Upper lobe of right lung (tissue), 1 donor: ENCODE results near the gene GBA2. TPM values are rescaled to one million over a fixed set of nuclear protein-coding genes. Genes with fewer than 3 reads are reported as not detected.

Experiments used
- ATAC-seq: fragments of 200-7000 bp; cut with Tn5 transposase; one replicate; pipeline ENCODE4 v1.9.1; 2020; ENCODE audit warnings: mild to moderate bottlenecking, moderate library complexity
- DNase-seq: peaks from one replicate; pipeline ENCODE4 v3.0.0-alpha.2; 2020
- H3K27ac ChIP-seq: fragments of 200-600 bp; one replicate; pipeline ENCODE4 v1.8.0; 2022
- H3K27me3 ChIP-seq: fragments of 200-600 bp; one replicate; pipeline ENCODE4 v1.8.0; 2022; ENCODE audit warnings: mild to moderate bottlenecking
- H3K36me3 ChIP-seq: fragments of 200-600 bp; one replicate; pipeline ENCODE4 v1.8.0; 2022
- H3K4me1 ChIP-seq: fragments of 200-600 bp; one replicate; pipeline ENCODE4 v1.8.0; 2022
- H3K4me3 ChIP-seq: fragments of 200-600 bp; one replicate; pipeline ENCODE4 v1.8.0; 2022; ENCODE audit warnings: mild to moderate bottlenecking
- H3K9me3 ChIP-seq: fragments of 200-600 bp; one replicate; pipeline ENCODE4 v1.8.0; 2022
- intact Hi-C: fragments of 100-400 bp; cut with DNase I; formaldehyde crosslinking; loops from one replicate; pipeline ENCODE4 v1.11.0; 2022
- total RNA-seq: library from RNA; stranded (reverse); fragmentation: NEBNext Ultra II Directional; extraction: Animal tissue kit (Norgen Biotek cat#: 25700); gene quantifications from one replicate; pipeline ENCODE4 v1.2.1, GENCODE V29; 2021
- TF ChIP-seq, protein P1 (sequence below): fragments of 200-600 bp; IDR thresholded peaks from one replicate; pipeline ENCODE4 v1.8.0; 2022; ENCODE audit warnings: antibody characterized with exemption
- donor health status: DM: no; HTN: yes; CAD: no; lungs with severe emphysema.

Gene GBA2
- total RNA-seq, 1 donor from 2014 or later: 99.1 TPM

DNA sequence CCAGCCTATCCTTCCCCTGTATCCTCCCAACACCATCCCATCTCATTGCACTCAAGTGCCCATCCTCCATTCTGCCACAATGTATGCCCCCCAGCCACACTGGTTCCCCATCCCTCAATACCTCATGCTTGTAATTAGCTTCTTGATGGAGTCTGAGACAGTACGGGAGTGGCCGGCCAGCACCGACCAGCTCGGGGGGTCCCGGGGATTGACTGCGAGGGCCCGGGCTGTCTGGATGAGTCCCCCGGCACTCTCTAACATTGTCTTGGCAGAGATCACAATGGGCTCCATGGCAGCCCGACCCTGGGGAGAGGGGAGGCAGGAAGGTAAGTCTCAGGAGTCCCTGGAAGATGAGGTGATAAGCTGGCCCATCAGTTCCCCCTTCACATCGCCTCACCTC lies 42.1 kb downstream of the GBA2 start:
- Histone ChIP-seq H3K27ac (no peak overlapping the region), H3K4me3 (no peak overlapping the region), H3K27me3 (no peaks in the 10 kb centered on the region), H3K9me3 (no peaks in the 10 kb centered on the region), H3K4me1 (no peaks in the 10 kb centered on the region), H3K36me3 (peaks cover 100% of the 10 kb centered on the region)
- intact Hi-C loops: no loop called here
- ATAC-seq: no peak
- no peak for DNase-seq
- TF ChIP-seq, protein P1, sequence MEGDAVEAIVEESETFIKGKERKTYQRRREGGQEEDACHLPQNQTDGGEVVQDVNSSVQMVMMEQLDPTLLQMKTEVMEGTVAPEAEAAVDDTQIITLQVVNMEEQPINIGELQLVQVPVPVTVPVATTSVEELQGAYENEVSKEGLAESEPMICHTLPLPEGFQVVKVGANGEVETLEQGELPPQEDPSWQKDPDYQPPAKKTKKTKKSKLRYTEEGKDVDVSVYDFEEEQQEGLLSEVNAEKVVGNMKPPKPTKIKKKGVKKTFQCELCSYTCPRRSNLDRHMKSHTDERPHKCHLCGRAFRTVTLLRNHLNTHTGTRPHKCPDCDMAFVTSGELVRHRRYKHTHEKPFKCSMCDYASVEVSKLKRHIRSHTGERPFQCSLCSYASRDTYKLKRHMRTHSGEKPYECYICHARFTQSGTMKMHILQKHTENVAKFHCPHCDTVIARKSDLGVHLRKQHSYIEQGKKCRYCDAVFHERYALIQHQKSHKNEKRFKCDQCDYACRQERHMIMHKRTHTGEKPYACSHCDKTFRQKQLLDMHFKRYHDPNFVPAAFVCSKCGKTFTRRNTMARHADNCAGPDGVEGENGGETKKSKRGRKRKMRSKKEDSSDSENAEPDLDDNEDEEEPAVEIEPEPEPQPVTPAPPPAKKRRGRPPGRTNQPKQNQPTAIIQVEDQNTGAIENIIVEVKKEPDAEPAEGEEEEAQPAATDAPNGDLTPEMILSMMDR: no peak

DNA sequence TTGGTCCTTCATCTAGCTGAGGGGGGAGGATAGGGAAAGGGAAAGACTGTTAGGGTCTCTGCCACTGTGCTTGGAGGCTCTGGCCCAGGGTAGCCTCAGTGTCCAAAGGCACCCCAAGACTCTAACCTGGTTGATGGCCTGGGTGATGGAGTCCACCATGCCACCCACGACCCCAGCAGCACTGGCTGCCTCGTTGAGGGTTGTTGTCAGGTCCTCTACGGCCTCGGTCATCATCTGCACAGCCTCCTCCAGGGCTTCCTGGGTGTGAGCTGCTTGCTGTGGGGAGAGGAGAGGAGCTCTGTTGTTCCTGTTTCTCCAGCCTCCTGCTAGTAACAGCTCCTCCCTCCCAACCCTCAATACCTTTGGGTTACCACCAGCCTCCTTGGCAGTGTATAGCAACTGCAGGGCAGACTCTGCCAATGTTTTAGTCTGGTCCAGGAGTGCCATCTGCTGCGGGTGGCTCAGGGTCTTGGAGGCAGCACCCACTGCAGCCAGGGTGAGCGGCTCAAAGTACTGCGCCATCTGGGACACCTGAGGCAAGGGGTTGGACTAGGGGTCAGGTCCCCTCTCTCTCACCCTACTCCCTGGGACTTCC lies 43.1 kb downstream of the GBA2 start:
- no peak overlapping the region for H3K4me3 ChIP-seq
- no peaks in the 10 kb centered on the region for H3K9me3 ChIP-seq
- H3K4me1 ChIP-seq: no peaks in the 10 kb centered on the region
- H3K27me3 ChIP-seq: no peaks in the 10 kb centered on the region
- intact Hi-C loops: no loop called here
- ATAC-seq (no peak), DNase-seq (no peak)
- H3K27ac ChIP-seq: no peak overlapping the region
- TF ChIP-seq, protein P1: no peak
- peaks cover 100% of the 10 kb centered on the region for H3K36me3 ChIP-seq

DNA sequence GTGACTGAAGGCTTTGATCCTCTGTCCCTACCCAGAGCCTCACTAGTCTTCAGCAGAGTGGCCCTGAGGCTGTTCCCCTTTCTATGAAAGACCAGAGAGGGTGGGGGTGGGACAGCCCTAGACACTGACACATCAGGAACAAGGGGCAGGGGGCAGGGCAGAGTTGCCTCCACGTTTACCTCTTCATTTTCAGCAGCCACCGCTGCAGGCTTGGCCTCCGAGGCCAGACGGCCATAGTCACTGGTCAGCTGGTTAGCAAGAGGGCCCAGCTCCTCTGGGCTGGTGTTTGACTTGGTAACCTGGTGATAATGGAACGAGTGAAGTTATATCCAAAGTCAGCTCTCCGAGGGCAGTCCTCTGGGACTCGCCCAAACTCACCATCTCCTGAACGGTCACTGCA lies 43.7 kb downstream of the GBA2 start:
- H3K4me3 ChIP-seq: no peak overlapping the region
- H3K27ac ChIP-seq: no peak overlapping the region
- no peak for DNase-seq
- intact Hi-C loops: no loop called here
- no peaks in the 10 kb centered on the region for H3K27me3 ChIP-seq
- TF ChIP-seq, protein P1: no peak
- peaks cover 100% of the 10 kb centered on the region for H3K36me3 ChIP-seq
- no peaks in the 10 kb centered on the region for H3K9me3 ChIP-seq
- ATAC-seq: no peak
- no peaks in the 10 kb centered on the region for H3K4me1 ChIP-seq

DNA sequence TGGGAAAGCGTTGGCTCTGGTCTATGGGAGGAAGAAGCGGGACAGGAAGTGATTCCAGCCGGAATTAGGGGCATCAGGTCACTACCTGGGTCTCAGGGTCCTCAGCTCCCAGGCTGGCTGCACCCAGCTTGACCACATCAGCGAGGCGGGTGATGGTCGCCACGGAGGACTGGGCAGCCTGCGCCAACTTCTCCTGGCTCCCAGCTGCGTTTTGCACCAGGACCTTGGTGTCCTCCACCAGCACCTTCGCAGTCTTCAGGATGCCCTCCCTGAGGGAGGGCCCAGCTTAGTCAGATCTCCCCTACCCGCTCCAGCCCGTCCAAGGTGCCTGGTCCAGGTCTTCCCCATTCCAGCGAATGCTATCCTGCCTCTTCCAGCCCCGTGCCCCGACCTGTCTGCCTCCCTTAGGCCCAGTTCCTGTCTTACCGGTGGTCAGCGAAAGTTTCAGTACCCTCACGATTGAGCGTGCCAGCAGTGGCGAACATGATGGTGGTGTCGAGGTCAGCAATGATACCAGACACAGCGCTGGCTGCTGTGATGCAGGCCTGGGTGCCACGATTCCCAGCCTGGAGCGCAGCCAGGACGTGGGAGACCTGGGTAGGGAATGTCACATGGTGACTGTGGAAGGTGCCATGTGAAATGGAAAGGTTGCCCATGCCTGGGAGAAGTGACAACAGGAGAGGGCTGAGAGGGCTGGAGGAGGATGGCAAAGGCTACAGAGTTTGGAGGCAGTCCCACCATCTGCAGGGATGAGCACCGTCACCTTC lies 44.9 kb downstream of the GBA2 start:
- TF ChIP-seq, protein P1: no peak
- DNase-seq (no peak), ATAC-seq (no peak)
- Histone ChIP-seq H3K27ac (no peak overlapping the region), H3K27me3 (no peaks in the 10 kb centered on the region), H3K36me3 (peaks cover 100% of the 10 kb centered on the region), H3K4me3 (no peak overlapping the region), H3K4me1 (no peaks in the 10 kb centered on the region), H3K9me3 (no peaks in the 10 kb centered on the region)
- intact Hi-C loops: no loop called here

DNA sequence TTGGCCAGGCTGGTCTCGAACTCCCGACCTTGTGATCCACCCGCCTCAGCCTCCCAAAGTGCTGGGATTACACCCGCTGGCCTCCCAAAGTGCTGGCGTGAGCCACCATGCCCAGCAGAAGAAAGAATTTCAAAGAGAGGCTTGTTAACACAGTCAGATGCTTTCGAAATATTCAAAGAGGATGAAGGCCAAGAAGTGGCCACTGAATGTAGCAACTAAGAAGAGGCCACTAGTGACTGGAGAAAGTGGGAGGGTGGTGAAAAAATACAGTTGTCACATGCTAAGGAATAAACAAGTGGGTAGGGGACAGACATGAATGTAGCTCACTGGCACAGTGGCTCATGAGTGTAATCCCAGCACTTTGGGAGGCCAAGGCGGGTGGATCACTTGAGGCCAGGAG lies 46.3 kb downstream of the GBA2 start:
- ATAC-seq (no peak), DNase-seq (no peak)
- intact Hi-C loops: no loop called here
- TF ChIP-seq, protein P1: no peak
- Histone ChIP-seq H3K4me1 (no peaks in the 10 kb centered on the region), H3K4me3 (no peak overlapping the region), H3K36me3 (peaks cover 100% of the 10 kb centered on the region), H3K9me3 (no peaks in the 10 kb centered on the region), H3K27ac (no peak overlapping the region), H3K27me3 (no peaks in the 10 kb centered on the region)
